ENCODE results near the gene IQCE. TPM values are rescaled to one million over a fixed set of nuclear protein-coding genes. Genes with fewer than 3 reads are reported as not detected.

Gene IQCE
- total RNA-seq, 1 experiment from 2014 or later = 21.4 TPM

DNA sequence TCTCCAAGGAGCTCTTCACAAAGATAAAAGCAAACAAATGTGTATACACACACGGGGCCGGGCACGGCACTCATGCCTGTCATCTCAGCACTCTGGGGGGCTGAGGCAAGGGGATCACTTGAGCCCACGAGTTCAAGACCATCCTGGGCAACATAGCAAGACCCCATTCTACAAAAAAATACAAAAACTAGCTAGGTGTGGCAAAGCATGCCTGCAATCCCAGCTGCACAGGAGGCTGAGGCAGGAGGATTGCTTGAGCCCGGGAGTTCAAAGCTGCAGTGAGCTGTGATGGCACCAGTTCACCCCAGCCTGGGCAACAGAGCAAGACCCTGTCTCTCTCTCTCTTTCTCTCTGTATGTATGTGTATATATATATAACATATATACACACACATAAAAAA is 95.3 kb downstream of the IQCE start:
- POLR2A ChIA-PET = no interaction called here
- Histone ChIP-seq H3K27ac (ENCODE audit: low read depth, low read length) (no peak overlapping the region), H3K9ac (ENCODE audit: low read length) (no peak overlapping the region), H4K20me1 (ENCODE audit: insufficient read depth) (no peaks in the 10 kb centered on the region), H3K9me2 (ENCODE audit: insufficient read depth) (no peaks in the 10 kb centered on the region), H3K27me3 (ENCODE audit: insufficient read depth, low read length) (no peaks in the 10 kb centered on the region), H3K4me1 (ENCODE audit: control insufficient read depth in 1 of 2, insufficient read depth in 2 of 2, low read length in 2 of 2) (no peaks in the 10 kb centered on the region), H3K79me2 (ENCODE audit: insufficient read depth, low read length) (no peaks in the 10 kb centered on the region), H3K4me2 (ENCODE audit: low read length) (no peak overlapping the region), H3K36me3 (ENCODE audit: control insufficient read depth in 1 of 2, insufficient read depth in 2 of 2, low read length in 2 of 2) (no peaks in the 10 kb centered on the region; a peak in 2 of 4 replicates), H3K4me3 (replicated peaks in 1 of 2; ENCODE audit: low read depth in 1 of 2, low read length in 2 of 2) (no peak overlapping the region), H3K9me3 (ENCODE audit: control insufficient read depth in 1 of 2, insufficient read depth in 1 of 2, low read depth in 1 of 2, low read length in 2 of 2) (no peaks in the 10 kb centered on the region), H2AFZ (ENCODE audit: low read depth, low read length, poor library complexity, severe bottlenecking) (no peak overlapping the region)
- BruUV-seq (replicated peaks) = no TSS peak
- intact Hi-C loops (cut with micrococcal nuclease) = no loop called here
- RAD21 ChIA-PET (ENCODE audit: low non-redundant PET in 1 of 2, low total read pairs in 2 of 2, uncharacterized antibody in 2 of 2, unreplicated experiment in 2 of 2) = no interaction called here
- CTCF ChIA-PET = interaction anchor here (0.6 to 1.0 kb wide), 2 partner anchors 17 to 990 kb away, joined by 3 to 4 read pairs; no protein-coding TSS in a partner anchor
- TF ChIP-seq SIN3A (IDR thresholded peaks at IDR 0.05; ENCODE audit: low read depth) (no peak), YY1 (IDR thresholded peaks at IDR 0.05; ENCODE audit: extremely low read depth, insufficient replicate concordance, low read depth, low read length) (no peak), TCF7L2 (IDR thresholded peaks at IDR 0.05; ENCODE audit: borderline replicate concordance, extremely low read depth, insufficient read depth, insufficient read length) (no peak), CBX3 (IDR thresholded peaks at IDR 0.05; ENCODE audit: low read depth) (no peak), RAD21 (IDR thresholded peaks at IDR 0.05; ENCODE audit: low read depth) (no peak), ZFX (IDR thresholded peaks at IDR 0.05) (no peak)
- TF ChIP-seq, protein P1, sequence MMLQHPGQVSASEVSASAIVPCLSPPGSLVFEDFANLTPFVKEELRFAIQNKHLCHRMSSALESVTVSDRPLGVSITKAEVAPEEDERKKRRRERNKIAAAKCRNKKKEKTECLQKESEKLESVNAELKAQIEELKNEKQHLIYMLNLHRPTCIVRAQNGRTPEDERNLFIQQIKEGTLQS (IDR thresholded peaks at IDR 0.05) = no peak
- TF ChIP-seq, protein P2, sequence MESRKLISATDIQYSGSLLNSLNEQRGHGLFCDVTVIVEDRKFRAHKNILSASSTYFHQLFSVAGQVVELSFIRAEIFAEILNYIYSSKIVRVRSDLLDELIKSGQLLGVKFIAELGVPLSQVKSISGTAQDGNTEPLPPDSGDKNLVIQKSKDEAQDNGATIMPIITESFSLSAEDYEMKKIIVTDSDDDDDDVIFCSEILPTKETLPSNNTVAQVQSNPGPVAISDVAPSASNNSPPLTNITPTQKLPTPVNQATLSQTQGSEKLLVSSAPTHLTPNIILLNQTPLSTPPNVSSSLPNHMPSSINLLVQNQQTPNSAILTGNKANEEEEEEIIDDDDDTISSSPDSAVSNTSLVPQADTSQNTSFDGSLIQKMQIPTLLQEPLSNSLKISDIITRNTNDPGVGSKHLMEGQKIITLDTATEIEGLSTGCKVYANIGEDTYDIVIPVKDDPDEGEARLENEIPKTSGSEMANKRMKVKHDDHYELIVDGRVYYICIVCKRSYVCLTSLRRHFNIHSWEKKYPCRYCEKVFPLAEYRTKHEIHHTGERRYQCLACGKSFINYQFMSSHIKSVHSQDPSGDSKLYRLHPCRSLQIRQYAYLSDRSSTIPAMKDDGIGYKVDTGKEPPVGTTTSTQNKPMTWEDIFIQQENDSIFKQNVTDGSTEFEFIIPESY (IDR thresholded peaks at IDR 0.05; ENCODE audit: extremely low read depth, insufficient replicate concordance, low read length) = no peak
- DNase-seq (ENCODE audit: low read depth, low spot score) (no peak), ATAC-seq (no peak)
